ENCODE data around the gene TMEM222. TPM values are rescaled to one million over a fixed set of nuclear protein-coding genes. Genes with fewer than 3 reads are reported as not detected.

Gene TMEM222
- total RNA-seq, 1 donor from 2014 or later, result 19.4 TPM

- peaks cover 53% of the 10 kb centered on the region for H3K36me3 ChIP-seq
- H3K27ac ChIP-seq (replicated peaks), result peak overlapping the region; percentile 46
- H3K9me3 ChIP-seq (replicated peaks), result no peaks in the 10 kb centered on the region
- DNase-seq, result peak; percentile 63
- H3K27me3 ChIP-seq (ENCODE audit: low read depth), result no peaks in the 10 kb centered on the region
- H3K4me3 ChIP-seq, result no peak overlapping the region
- intact Hi-C loops (cut with micrococcal nuclease), result no loop called here
- peaks cover 42% of the 10 kb centered on the region for H3K4me1 ChIP-seq
- TF ChIP-seq CTCF (IDR thresholded peaks at IDR 0.05; ENCODE audit: borderline replicate concordance), result no peak
These were observed 31.2 kb downstream of the TMEM222 start for GRCh38 chr1:27353166-27353565.

GRCh38 chr1:27353629-27354028 lies 31.7 kb downstream of the TMEM222 start:
- H3K27ac ChIP-seq (replicated peaks), result peak overlapping the region; percentile 46
- H3K27me3 ChIP-seq (ENCODE audit: low read depth), result no peaks in the 10 kb centered on the region
- no peaks in the 10 kb centered on the region for H3K9me3 ChIP-seq (replicated peaks)
- intact Hi-C loops (cut with micrococcal nuclease), result no loop called here
- peaks cover 46% of the 10 kb centered on the region for H3K4me1 ChIP-seq
- H3K36me3 ChIP-seq, result peaks cover 58% of the 10 kb centered on the region
- TF ChIP-seq CTCF (IDR thresholded peaks at IDR 0.05; ENCODE audit: borderline replicate concordance), result no peak
- no peak overlapping the region for H3K4me3 ChIP-seq
- DNase-seq, result no peak

- H3K9me3 ChIP-seq (replicated peaks), result no peaks in the 10 kb centered on the region
- intact Hi-C loops (cut with micrococcal nuclease), result no loop called here
- H3K4me3 ChIP-seq, result no peak overlapping the region
- H3K36me3 ChIP-seq, result peaks cover 79% of the 10 kb centered on the region
- no peaks in the 10 kb centered on the region for H3K27me3 ChIP-seq (ENCODE audit: low read depth)
- no peak overlapping the region for H3K27ac ChIP-seq (replicated peaks)
- peaks cover 39% of the 10 kb centered on the region for H3K4me1 ChIP-seq
- DNase-seq, result no peak
- no peak for TF ChIP-seq CTCF (IDR thresholded peaks at IDR 0.05; ENCODE audit: borderline replicate concordance)
These were observed 33.7 kb downstream of the TMEM222 start for GRCh38 chr1:27355683-27356082.

DNA sequence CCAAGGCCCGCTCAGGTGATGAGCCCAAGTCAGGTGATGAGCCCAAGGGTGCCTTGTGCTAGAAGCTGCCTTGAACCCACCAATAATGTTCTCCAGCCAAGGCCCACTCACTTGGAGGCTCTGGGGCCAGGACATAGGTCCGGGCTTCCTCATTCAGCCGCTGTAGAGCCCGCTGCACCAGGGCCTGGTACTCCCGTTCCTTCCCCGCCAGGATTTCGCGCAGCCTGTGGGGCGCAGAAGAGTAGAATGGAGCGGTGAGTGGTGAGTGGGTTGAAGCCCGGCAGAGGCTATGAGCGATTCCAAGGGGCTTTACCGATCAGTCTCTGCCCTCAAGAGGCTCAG lies 34.3 kb downstream of the TMEM222 start:
- Histone ChIP-seq H3K9me3 (replicated peaks) (no peaks in the 10 kb centered on the region), H3K27me3 (ENCODE audit: low read depth) (no peaks in the 10 kb centered on the region), H3K36me3 (peaks cover 84% of the 10 kb centered on the region), H3K4me1 (peaks cover 38% of the 10 kb centered on the region), H3K27ac (replicated peaks) (no peak overlapping the region), H3K4me3 (no peak overlapping the region)
- no peak for DNase-seq
- intact Hi-C loops (cut with micrococcal nuclease), result no loop called here
- no peak for TF ChIP-seq CTCF (IDR thresholded peaks at IDR 0.05; ENCODE audit: borderline replicate concordance)

GRCh38 chr1:27356619-27357280 lies 34.8 kb downstream of the TMEM222 start:
- no peaks in the 10 kb centered on the region for H3K27me3 ChIP-seq (ENCODE audit: low read depth)
- no peak overlapping the region for H3K4me3 ChIP-seq
- H3K9me3 ChIP-seq (replicated peaks), result no peaks in the 10 kb centered on the region
- H3K4me1 ChIP-seq, result peaks cover 33% of the 10 kb centered on the region
- H3K27ac ChIP-seq (replicated peaks), result no peak overlapping the region
- DNase-seq, result no peak
- TF ChIP-seq CTCF (IDR thresholded peaks at IDR 0.05; ENCODE audit: borderline replicate concordance), result no peak
- intact Hi-C loops (cut with micrococcal nuclease), result no loop called here
- H3K36me3 ChIP-seq, result peaks cover 89% of the 10 kb centered on the region

Measured in left ventricle myocardium inferior (tissue), 1 donor.